HG03521 (cell line): ENCODE data around the gene PIK3AP1.

Experiments
- ATAC-seq: cut with Tn5 transposase; IDR thresholded peaks from one replicate; pipeline ENCODE4 v1.9.1; 2021; ENCODE audit warnings: mild to moderate bottlenecking, moderate library complexity; ENCODE audit not compliant: unreplicated experiment

PIK3AP1 gene

GRCh38 chr10:96646301-96646700 lies 74.0 kb downstream of the PIK3AP1 start:
- no peak for ATAC-seq

DNA sequence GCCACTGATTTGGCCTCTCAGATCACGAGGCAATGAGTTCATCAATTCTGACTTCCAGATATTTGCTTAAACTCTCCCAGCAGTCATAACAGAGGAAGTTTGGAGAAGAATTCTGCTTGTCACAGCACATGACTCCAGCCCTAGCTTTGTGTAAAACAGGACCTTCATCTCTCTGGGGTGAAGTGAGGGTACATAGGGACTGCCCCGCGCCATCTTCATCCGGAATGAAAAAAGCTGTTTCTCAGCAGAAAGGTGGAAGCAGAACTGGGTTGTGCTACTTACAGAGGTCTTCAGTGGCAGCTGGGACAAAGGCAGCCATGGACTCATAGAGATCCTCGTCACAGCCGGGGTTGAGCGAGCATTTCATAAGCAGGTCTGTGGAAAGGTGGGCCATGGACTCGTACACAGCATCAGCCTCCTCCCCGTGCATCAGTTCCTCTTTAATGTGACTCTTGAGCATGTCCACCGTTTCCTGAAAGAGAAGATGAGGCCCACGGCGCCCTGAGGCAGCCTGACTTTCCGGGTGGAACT lies 75.1 kb downstream of the PIK3AP1 start:
- ATAC-seq = no peak

GRCh38 chr10:96643920-96644319 lies 76.4 kb downstream of the PIK3AP1 start:
- ATAC-seq = no peak

- ATAC-seq = no peak
Observed at GRCh38 chr10:96642973-96643372, 77.3 kb downstream of the PIK3AP1 start.

GRCh38 chr10:96642530-96642929 lies 77.8 kb downstream of the PIK3AP1 start:
- ATAC-seq = no peak

- ATAC-seq = no peak
Observed at GRCh38 chr10:96641396-96642295, 78.7 kb downstream of the PIK3AP1 start.

DNA sequence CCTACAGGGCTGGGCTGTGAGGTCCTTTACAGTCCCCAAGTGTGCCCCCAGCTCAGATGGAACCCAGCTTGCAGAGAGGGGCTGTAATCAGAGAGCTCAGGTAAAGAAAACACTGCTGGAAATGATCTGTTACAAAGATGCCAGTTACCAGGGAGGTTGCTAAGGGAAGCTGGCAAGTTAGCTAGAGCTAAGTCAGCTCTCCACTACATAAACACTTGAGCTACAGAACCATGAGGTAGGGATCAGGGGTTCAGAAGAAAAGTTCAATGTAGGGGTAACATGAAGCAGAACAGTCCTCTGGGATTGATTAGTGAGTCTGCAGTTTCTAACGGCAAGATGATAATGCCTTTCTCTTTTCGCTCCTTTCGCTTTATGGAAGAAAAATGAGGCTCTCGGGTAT lies 80.4 kb downstream of the PIK3AP1 start:
- ATAC-seq = no peak

DNA sequence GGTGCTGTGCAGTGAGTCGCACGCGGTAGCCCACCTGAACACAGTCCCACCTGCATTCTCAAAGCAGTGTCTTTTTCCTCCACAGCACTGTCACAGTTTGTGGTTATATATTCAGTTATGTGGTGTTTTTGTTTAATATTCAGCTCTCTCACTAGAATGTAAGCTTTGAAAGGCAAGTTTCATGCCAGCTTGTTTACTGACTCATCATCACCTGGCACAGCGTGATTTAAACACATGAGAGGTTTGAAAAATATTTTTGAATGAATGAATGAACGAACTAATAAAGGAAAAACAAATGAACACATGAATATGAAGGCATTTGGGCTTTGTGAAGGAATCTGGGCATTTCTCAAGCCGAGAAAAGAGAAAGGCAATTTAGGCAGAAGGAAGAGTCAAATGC lies 81.6 kb downstream of the PIK3AP1 start:
- no peak for ATAC-seq

- ATAC-seq = no peak
Observed at GRCh38 chr10:96638120-96638519, 82.2 kb downstream of the PIK3AP1 start.

DNA sequence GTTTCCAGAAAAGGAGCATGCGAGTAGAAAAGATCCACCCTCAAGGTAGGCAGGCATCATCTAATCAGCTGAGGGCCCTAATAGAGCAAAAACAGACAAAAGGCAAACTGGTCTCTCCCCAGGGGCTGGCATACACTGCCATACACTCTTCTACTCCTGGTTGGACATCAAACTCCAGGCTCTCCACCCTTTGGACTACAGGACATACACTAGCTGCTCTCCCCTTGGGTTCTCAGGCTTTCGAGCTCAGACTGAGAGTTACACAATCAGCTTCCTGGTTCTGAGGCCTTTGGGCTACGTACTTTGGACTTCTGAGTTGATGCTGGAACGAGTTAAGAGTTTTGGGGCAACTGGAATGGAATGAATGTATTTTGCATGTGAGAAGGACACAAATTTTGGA lies 82.6 kb downstream of the PIK3AP1 start:
- ATAC-seq = no peak

- no peak for ATAC-seq
Observed at GRCh38 chr10:96636551-96636950, 83.8 kb downstream of the PIK3AP1 start.

GRCh38 chr10:96632974-96633710 lies 87.2 kb downstream of the PIK3AP1 start:
- ATAC-seq = no peak

DNA sequence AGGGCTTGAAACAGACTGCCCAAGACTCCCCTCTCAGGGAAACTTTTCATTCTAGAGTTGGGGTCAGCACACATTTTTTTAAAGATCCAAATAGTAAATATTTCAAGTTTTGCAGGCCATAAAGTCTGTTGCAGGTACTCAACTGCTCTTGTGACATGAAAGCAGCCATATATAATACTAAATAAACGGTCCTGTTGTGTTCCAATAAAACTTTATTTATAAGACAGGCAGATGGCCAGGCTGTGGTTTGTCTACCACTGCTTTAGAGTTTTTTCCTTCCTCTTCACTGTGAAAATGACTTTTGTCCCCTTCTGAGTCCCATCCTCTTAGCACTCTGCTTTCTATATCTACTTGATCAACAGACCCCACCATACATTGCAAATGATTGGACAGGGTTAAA lies 93.0 kb downstream of the PIK3AP1 start:
- ATAC-seq = no peak

DNA sequence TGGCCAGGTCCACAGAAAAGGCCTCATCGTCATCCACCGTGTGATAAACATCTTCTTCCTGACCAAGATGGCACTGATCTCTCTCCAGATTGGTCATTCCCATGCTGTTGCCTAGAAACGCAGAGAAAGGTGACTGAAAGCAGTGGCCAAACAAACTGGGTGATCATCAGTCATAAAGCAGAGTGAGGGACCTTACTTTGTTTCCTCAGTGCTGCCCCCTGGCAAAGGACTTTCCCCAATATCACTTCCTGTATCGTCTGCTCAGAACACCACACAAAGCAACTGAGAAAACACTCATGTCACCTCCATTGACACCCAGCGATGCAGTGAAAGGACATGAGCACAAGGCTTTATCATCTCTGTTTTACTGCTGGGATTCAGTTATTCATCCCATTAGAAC lies 93.5 kb downstream of the PIK3AP1 start:
- ATAC-seq = no peak

GRCh38 chr10:96625173-96625572 lies 95.1 kb downstream of the PIK3AP1 start:
- no peak for ATAC-seq

DNA sequence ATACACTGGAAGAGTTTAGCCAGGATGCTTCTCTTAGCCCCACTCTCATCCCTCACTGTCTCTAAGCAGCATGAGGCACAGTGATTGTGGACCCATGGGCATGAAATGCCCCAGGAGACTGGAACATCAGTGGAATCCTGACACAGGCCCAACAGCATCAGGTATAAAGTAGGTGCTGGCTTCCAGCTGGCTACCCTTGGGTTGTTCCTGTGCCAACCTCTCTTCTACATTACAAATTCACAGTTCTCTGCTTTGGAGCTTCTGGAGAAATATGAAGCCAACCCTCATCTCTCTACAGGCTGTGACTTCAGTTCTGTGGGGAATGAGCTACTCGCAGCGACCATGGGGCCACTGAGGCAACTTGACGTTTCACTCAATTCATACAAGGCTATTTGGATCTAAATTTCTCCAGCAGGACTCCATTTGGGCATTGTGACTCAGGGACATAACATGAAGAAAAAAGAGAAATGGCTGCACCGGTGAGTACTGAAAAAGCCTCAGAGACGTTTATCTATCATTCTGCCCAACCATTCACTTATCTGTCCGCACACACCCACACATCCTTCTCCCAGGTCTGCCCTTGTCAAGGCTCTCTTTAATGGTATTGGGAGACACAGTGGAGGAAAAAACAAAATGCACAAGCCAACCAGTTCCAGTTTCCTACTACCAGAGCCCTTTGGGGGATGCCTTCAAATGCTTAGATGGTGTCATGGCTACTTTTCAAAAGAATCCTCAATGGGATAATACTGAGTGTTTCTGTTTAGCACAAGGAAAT lies 98.1 kb downstream of the PIK3AP1 start:
- no peak for ATAC-seq

- ATAC-seq = no peak
Observed at GRCh38 chr10:96619796-96620773, 100.2 kb downstream of the PIK3AP1 start.

- ATAC-seq = no peak
Observed at GRCh38 chr10:96619120-96619519, 101.2 kb downstream of the PIK3AP1 start.

DNA sequence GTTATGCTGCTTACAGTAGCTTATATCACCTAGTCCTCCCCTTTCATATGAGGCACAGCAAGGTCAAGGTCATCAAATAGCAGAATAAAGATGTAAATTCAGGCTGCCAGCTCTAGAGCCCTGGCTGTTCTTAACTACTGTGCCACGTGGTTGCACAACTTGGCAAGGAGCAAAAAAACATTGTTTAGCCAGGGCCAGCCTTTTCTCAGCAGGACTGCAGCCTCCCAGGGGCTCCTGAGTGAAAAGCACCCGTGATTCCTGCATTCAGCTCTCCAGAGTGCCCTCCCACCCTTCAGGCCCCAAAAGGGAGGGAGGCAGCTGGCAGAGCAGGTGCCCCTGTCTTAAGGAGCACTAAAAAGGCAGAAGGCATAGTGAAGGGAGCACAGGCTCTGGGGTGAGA lies 101.7 kb downstream of the PIK3AP1 start:
- ATAC-seq = no peak

- ATAC-seq = no peak
Observed at GRCh38 chr10:96616961-96617360, 103.4 kb downstream of the PIK3AP1 start.
